ENCODE measurements around the gene AMN. TPM values are rescaled to one million over a fixed set of nuclear protein-coding genes. Genes with fewer than 3 reads are reported as not detected.

AMN gene
- total RNA-seq, 1 donor from 2014 or later: 0.06 TPM

GRCh38 chr14:102975662-102976061 is 53.2 kb downstream of the AMN start:
- no peak overlapping the region for H3K4me3 ChIP-seq (ENCODE audit: low read depth, low read length)
- no peak for TF ChIP-seq CTCF (conservative IDR thresholded peaks at IDR 0.05; ENCODE audit: low read depth, low read length)
- DNase-seq (ENCODE audit: low read depth): no peak

- no peak for DNase-seq (ENCODE audit: low read depth)
- no peak for TF ChIP-seq CTCF (conservative IDR thresholded peaks at IDR 0.05; ENCODE audit: low read depth, low read length)
- H3K4me3 ChIP-seq (ENCODE audit: low read depth, low read length): no peak overlapping the region
Measured at GRCh38 chr14:102977475-102977874, 55.0 kb downstream of the AMN start.

- DNase-seq (ENCODE audit: low read depth): no peak
- no peak overlapping the region for H3K4me3 ChIP-seq (ENCODE audit: low read depth, low read length)
- TF ChIP-seq CTCF (conservative IDR thresholded peaks at IDR 0.05; ENCODE audit: low read depth, low read length): no peak
Measured at GRCh38 chr14:102979406-102979805, 56.9 kb downstream of the AMN start.

- TF ChIP-seq CTCF (conservative IDR thresholded peaks at IDR 0.05; ENCODE audit: low read depth, low read length): no peak
- DNase-seq (ENCODE audit: low read depth): no peak
- H3K4me3 ChIP-seq (ENCODE audit: low read depth, low read length): no peak overlapping the region
Measured at GRCh38 chr14:102980409-102980810, 57.9 kb downstream of the AMN start.

Other genes starting within 250 kb of the AMN start
- 18.9 and 21.9 TPM in 2 replicates for gene TRAF3, start 145.2 kb upstream of the AMN start, total RNA-seq
- 68.4 and 83.5 TPM in 2 replicates for gene CDC42BPB, start 134.9 kb downstream of the AMN start, total RNA-seq
- not detected in 2 replicates for gene LBHD2, start 161.5 kb downstream of the AMN start, total RNA-seq
- 0.17 TPM in 1 of 2 replicates, not detected in the other for gene EXOC3L4, start 172.1 kb downstream of the AMN start, total RNA-seq
- 58.5 and 155 TPM in 2 replicates for gene TNFAIP2, start 200.8 kb downstream of the AMN start, total RNA-seq

Data from epithelial cell of proximal tubule (primary cell).